Amniotic stem cell (primary cell): ENCODE results near the gene GALNT18.

Source experiments
- DNase-seq: peaks from one replicate; lab custom pipeline; 2025; lab: John Stamatoyannopoulos, UW

GALNT18 gene

GRCh38 chr11:11407065-11407762 is 214.6 kb downstream of the GALNT18 start:
- no peak for DNase-seq

GRCh38 chr11:11406652-11407051 is 215.2 kb downstream of the GALNT18 start:
- no peak for DNase-seq

GRCh38 chr11:11403763-11404725 is 217.8 kb downstream of the GALNT18 start:
- peak; percentile 24 for DNase-seq

GRCh38 chr11:11401960-11402535 is 219.8 kb downstream of the GALNT18 start:
- no peak for DNase-seq

- DNase-seq = no peak
These were observed 221.1 kb downstream of the GALNT18 start for GRCh38 chr11:11400635-11401232.

- no peak for DNase-seq
These were observed 221.7 kb downstream of the GALNT18 start for GRCh38 chr11:11400121-11400520.

GRCh38 chr11:11397781-11398180 is 224.0 kb downstream of the GALNT18 start:
- no peak for DNase-seq

GRCh38 chr11:11397036-11397415 is 224.8 kb downstream of the GALNT18 start:
- DNase-seq = no peak

GRCh38 chr11:11396301-11397035 is 225.3 kb downstream of the GALNT18 start:
- DNase-seq = peak; percentile 37

GRCh38 chr11:11395126-11395525 is 226.7 kb downstream of the GALNT18 start:
- DNase-seq = no peak

GRCh38 chr11:11394241-11394640 is 227.6 kb downstream of the GALNT18 start:
- no peak for DNase-seq

GRCh38 chr11:11391796-11392463 is 229.9 kb downstream of the GALNT18 start:
- peak; percentile 38 for DNase-seq

- no peak for DNase-seq
These were observed 230.6 kb downstream of the GALNT18 start for GRCh38 chr11:11391169-11391568.

GRCh38 chr11:11390068-11390771 is 231.6 kb downstream of the GALNT18 start:
- no peak for DNase-seq

GRCh38 chr11:11389238-11389637 is 232.6 kb downstream of the GALNT18 start:
- DNase-seq = no peak

- no peak for DNase-seq
These were observed 234.0 kb downstream of the GALNT18 start for GRCh38 chr11:11387622-11388305.

GRCh38 chr11:11387207-11387606 is 234.6 kb downstream of the GALNT18 start:
- no peak for DNase-seq

- no peak for DNase-seq
These were observed 237.0 kb downstream of the GALNT18 start for GRCh38 chr11:11384829-11385228.

- DNase-seq = no peak
These were observed 237.8 kb downstream of the GALNT18 start for GRCh38 chr11:11383995-11384394.
